PFSK-1 (cell line): ENCODE measurements around the gene IPCEF1.

ENCODE experiments used
- POLR2AphosphoS5 ChIP-seq: IDR thresholded peaks from 2 replicates; pipeline ENCODE4 v1.6.1; 2012; ENCODE audit warnings: low read depth, mild to moderate bottlenecking, control low read depth, low read length, moderate library complexity
- REST ChIP-seq, 2 experiments: IDR thresholded peaks; 2 replicates each; pipeline versions ENCODE4 v1.6.1 to v1.8.0; 2011 to 2012; ENCODE audit warnings: low read depth in 2 of 2, low read length in 2 of 2, control low read depth in 1 of 2, inconsistent platforms in 1 of 2, mild to moderate bottlenecking in 1 of 2, moderate library complexity in 1 of 2; ENCODE audit not compliant: insufficient read depth in 1 of 2
- TAF1 ChIP-seq: IDR thresholded peaks from 2 replicates; pipeline ENCODE4 v1.6.1; 2012; ENCODE audit warnings: low read length, control low read depth, borderline replicate concordance; ENCODE audit not compliant: insufficient read depth

GRCh38 chr6:154196333-154196885 is 160.2 kb downstream of the IPCEF1 start:
- TF ChIP-seq POLR2AphosphoS5 (no peak), REST (IDR thresholded peaks at IDR 0.05; ENCODE audit: insufficient read depth in 1 of 2, low read depth in 2 of 2, low read length in 2 of 2) (no peak), TAF1 (no peak)
